HepG2 (cell line): ENCODE results near the gene RNU7-1. TPM values are rescaled to one million over a fixed set of nuclear protein-coding genes. Genes with fewer than 3 reads are reported as not detected.

ENCODE experiments used
- FIP1L1 ChIP-seq: fragments of 200-400 bp; formaldehyde crosslinking; IDR thresholded peaks from 2 replicates; pipeline ENCODE4 v1.6.1; 2018; ENCODE audit warnings: low read depth, mild to moderate bottlenecking, low read length, moderate library complexity, borderline replicate concordance; ENCODE audit not compliant: insufficient read depth
- GATA4 ChIP-seq: sonication (generic); IDR thresholded peaks from 2 replicates; pipeline ENCODE4 v1.6.1; 2016; ENCODE audit warnings: antibody characterized with exemption, low read depth, borderline replicate concordance
- HDAC6 ChIP-seq: fragments of 200-600 bp; sonication (generic); IDR thresholded peaks from 2 replicates; pipeline ENCODE4 v1.7.0; 2017; ENCODE audit warnings: mild to moderate bottlenecking, antibody characterized with exemption, low read length, low read depth
- HNRNPUL1 ChIP-seq: fragments of 200-400 bp; formaldehyde crosslinking; IDR thresholded peaks from 2 replicates; pipeline ENCODE4 v1.6.1; 2017; ENCODE audit warnings: low read depth, mild to moderate bottlenecking, low read length, moderate library complexity
- HOXD1 ChIP-seq: sonication (generic); formaldehyde crosslinking; IDR thresholded peaks from 2 replicates; pipeline ENCODE4 v1.5.0; 2020; ENCODE audit warnings: missing genetic modification reagents
- KDM1A ChIP-seq: IDR thresholded peaks from 2 replicates; pipeline ENCODE4 v1.6.1; 2016; ENCODE audit warnings: missing compliant biosample characterization
- MIXL1 ChIP-seq: IDR thresholded peaks from 2 replicates; pipeline ENCODE4 v1.6.1; 2016
- NRL ChIP-seq: sonication (generic); formaldehyde crosslinking; IDR thresholded peaks from 2 replicates; pipeline ENCODE4 v1.5.0; 2020; ENCODE audit warnings: missing genetic modification reagents, mild to moderate bottlenecking, moderate library complexity, borderline replicate concordance
- RNF2 ChIP-seq: fragments of 450-650 bp; conservative IDR thresholded peaks from 2 replicates; pipeline ENCODE4 v1.6.1; 2016; ENCODE audit warnings: low read depth
- SUZ12 ChIP-seq: fragments of 150-350 bp; IDR thresholded peaks from 2 replicates; pipeline ENCODE4 v1.6.1; 2014; ENCODE audit warnings: low read depth, low read length
- ZNF329 ChIP-seq: sonication (generic); formaldehyde crosslinking; IDR thresholded peaks from 2 replicates; pipeline ENCODE4 v1.9.0; 2021; ENCODE audit warnings: low read depth, mild to moderate bottlenecking, missing genetic modification reagents
- ZNF451 ChIP-seq: sonication (generic); formaldehyde crosslinking; IDR thresholded peaks from 2 replicates; pipeline ENCODE4 v1.5.0; 2020; ENCODE audit warnings: mild to moderate bottlenecking, missing genetic modification reagents
- ZNF530 ChIP-seq: sonication (generic); formaldehyde crosslinking; IDR thresholded peaks from 2 replicates; pipeline ENCODE4 v1.5.0; 2020; ENCODE audit warnings: low read depth, mild to moderate bottlenecking, missing genetic modification reagents
- ZNF672 ChIP-seq: sonication (generic); formaldehyde crosslinking; IDR thresholded peaks from 2 replicates; pipeline ENCODE4 v1.8.1; 2022; ENCODE audit warnings: missing genetic modification reagents
- ZNF776 ChIP-seq: sonication (generic); formaldehyde crosslinking; IDR thresholded peaks from 2 replicates; pipeline ENCODE4 v1.4.0; 2020; ENCODE audit warnings: mild to moderate bottlenecking, missing genetic modification reagents
- ZSCAN21 ChIP-seq: sonication (generic); formaldehyde crosslinking; IDR thresholded peaks from 2 replicates; pipeline ENCODE4 v1.8.0; 2022; ENCODE audit warnings: mild to moderate bottlenecking, missing genetic modification reagents, moderate library complexity, borderline replicate concordance
- polyA plus RNA-seq, 8 experiments: library from polyadenylated mRNA; depleted of rRNA in 3 of 8; stranded (reverse) in 7 of 8; unstranded in 1 of 8; fragments of >200 nt; fragmentation: Illumina TruSeq in 4 of 8; extraction: Trizol in 4 of 8; gene quantifications; 2 replicates each; pipeline versions ENCODE4 v1.2.1 to v1.2.3, GENCODE V29; 2011 to 2016; ENCODE audit warnings: low read depth in 4 of 8, missing spikeins in 1 of 8, mixed read lengths in 1 of 8; ENCODE audit not compliant: insufficient read depth in 1 of 8
- total RNA-seq, 5 experiments: library from RNA; depleted of rRNA; stranded (reverse); fragments of >200 nt; fragmentation: Illumina TruSeq; extraction: Trizol; gene quantifications; 2 replicates each; pipeline ENCODE4 v1.2.3, GENCODE V29; 2016; ENCODE audit warnings: low read depth in 1 of 5
- TF ChIP-seq, protein P1 (sequence below): fragments of 450-650 bp; IDR thresholded peaks from 2 replicates; pipeline ENCODE4 v1.6.1; 2017
- TF ChIP-seq, protein P2 (sequence below): sonication (generic); formaldehyde crosslinking; IDR thresholded peaks from 2 replicates; pipeline ENCODE4 v1.5.1; 2020; ENCODE audit warnings: missing genetic modification reagents, mild to moderate bottlenecking, borderline replicate concordance
- TF ChIP-seq, protein P3 (sequence below): sonication (generic); formaldehyde crosslinking; IDR thresholded peaks from 2 replicates; pipeline ENCODE4 v1.5.1; 2020; ENCODE audit warnings: missing genetic modification reagents, mild to moderate bottlenecking, borderline replicate concordance
- TF ChIP-seq, protein P4 (sequence below): sonication (generic); formaldehyde crosslinking; IDR thresholded peaks from 2 replicates; pipeline ENCODE4 v1.8.0; 2022; ENCODE audit warnings: missing genetic modification reagents, low read depth, mild to moderate bottlenecking, borderline replicate concordance
- TF ChIP-seq, protein P5 (sequence below): sonication (generic); formaldehyde crosslinking; IDR thresholded peaks from 2 replicates; pipeline ENCODE4 v1.4.0; 2020; ENCODE audit warnings: mild to moderate bottlenecking, missing genetic modification reagents
- TF ChIP-seq, protein P6 (sequence below): sonication (generic); formaldehyde crosslinking; conservative IDR thresholded peaks from 2 replicates; pipeline ENCODE4 v1.8.0; 2022; ENCODE audit warnings: mild to moderate bottlenecking, moderate library complexity, missing genetic modification reagents
- TF ChIP-seq, protein P7 (sequence below): IDR thresholded peaks from 2 replicates; pipeline ENCODE4 v1.6.1; 2016; ENCODE audit warnings: mild to moderate bottlenecking, missing biosample characterization, missing genetic modification reagents

The RNU7-1 gene
- total and polyA plus RNA-seq, 2 of the 13 experiments (the other 11 are each of a cell fraction or from before 2014, with no cell fraction given), result not detected

DNA sequence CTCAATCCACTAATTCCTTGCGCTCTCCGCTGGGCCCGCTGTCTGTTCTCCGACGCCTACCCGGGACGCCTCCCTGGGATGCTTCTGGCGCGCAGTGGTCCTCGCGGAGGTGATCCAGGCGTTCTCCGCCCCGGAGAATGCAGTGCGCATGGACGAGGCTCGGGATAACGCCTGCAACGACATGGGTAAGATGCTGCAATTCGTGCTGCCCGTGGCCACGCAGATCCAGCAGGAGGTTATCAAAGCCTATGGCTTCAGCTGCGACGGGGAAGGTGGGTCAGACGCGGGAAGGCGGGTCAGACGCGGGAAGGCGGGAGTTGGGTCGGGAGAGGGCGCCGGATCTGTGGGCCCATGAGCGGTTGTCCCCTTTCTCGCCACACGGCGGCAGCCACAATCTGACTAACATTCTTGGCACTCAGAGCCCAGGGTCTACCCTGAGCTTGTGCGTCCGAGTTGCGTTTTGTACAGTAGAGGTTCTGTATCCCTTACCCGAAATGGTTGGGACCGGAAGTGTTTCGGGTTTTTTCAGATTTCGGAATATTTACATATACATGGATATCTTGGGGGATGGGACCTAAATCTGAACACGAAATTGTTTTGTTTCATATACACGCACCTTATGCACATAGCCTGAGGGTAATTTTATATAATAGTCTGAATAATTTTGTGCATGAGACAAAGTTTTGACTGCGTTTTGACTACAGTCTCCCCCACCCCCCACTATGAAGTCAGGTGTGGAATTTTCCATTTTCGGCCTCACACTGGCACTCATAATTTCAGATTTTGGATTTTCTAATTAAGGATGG lies 968 bp downstream of the RNU7-1 start (continued):
- TF ChIP-seq RNF2 (peak; percentile 51; the same call in 1 of the 2 replicates), ZNF776 (no peak), MIXL1 (CRISPR knock-in tag) (no peak), ZNF329 (CRISPR knock-in tag) (no peak), NRL (CRISPR knock-in tag) (no peak; the same call in 1 of the 2 replicates), KDM1A (CRISPR knock-in tag) (no peak), GATA4 (no peak), HDAC6 (no peak), HOXD1 (peak; percentile 76; the same call in 1 of the 2 replicates), ZNF451 (CRISPR knock-in tag) (no peak; the same call in 1 of the 2 replicates), ZNF530 (CRISPR knock-in tag) (no peak), ZSCAN21 (CRISPR knock-in tag) (peak; percentile 92), SUZ12 (no peak), HNRNPUL1 (no peak), ZNF672 (CRISPR knock-in tag) (no peak; the same call in 1 of the 2 replicates), FIP1L1 (0 out of 2 replicates have a peak, but pooled peaks have one; percentile 59)
- TF ChIP-seq, protein P1, sequence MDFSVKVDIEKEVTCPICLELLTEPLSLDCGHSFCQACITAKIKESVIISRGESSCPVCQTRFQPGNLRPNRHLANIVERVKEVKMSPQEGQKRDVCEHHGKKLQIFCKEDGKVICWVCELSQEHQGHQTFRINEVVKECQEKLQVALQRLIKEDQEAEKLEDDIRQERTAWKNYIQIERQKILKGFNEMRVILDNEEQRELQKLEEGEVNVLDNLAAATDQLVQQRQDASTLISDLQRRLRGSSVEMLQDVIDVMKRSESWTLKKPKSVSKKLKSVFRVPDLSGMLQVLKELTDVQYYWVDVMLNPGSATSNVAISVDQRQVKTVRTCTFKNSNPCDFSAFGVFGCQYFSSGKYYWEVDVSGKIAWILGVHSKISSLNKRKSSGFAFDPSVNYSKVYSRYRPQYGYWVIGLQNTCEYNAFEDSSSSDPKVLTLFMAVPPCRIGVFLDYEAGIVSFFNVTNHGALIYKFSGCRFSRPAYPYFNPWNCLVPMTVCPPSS, result no peak
- TF ChIP-seq, protein P2, sequence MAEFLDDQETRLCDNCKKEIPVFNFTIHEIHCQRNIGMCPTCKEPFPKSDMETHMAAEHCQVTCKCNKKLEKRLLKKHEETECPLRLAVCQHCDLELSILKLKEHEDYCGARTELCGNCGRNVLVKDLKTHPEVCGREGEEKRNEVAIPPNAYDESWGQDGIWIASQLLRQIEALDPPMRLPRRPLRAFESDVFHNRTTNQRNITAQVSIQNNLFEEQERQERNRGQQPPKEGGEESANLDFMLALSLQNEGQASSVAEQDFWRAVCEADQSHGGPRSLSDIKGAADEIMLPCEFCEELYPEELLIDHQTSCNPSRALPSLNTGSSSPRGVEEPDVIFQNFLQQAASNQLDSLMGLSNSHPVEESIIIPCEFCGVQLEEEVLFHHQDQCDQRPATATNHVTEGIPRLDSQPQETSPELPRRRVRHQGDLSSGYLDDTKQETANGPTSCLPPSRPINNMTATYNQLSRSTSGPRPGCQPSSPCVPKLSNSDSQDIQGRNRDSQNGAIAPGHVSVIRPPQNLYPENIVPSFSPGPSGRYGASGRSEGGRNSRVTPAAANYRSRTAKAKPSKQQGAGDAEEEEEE (CRISPR knock-in tag), result no peak
- TF ChIP-seq, protein P3, sequence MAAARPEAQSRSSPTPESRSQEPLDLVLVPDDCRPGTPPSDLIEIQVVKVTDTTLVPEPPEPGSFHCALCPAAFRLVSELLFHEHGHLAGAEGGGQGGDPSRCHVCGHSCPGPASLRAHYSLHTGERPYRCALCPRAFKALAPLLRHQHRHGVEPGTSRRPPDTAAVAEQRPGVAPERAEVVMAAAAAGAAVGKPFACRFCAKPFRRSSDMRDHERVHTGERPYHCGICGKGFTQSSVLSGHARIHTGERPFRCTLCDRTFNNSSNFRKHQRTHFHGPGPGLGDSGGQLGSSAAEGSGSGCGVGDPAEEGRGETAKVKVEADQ (CRISPR knock-in tag), result no peak
- TF ChIP-seq, protein P4, sequence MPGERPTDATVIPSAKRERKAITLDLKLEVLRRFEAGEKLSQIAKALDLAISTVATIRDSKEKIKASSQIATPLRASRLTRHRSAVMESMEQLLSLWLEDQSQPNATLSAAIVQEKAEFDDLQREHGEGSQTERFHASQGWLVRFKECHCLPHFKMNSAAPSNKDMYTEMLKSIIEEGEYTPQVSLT (CRISPR knock-in tag), result no peak
- TF ChIP-seq, protein P5, sequence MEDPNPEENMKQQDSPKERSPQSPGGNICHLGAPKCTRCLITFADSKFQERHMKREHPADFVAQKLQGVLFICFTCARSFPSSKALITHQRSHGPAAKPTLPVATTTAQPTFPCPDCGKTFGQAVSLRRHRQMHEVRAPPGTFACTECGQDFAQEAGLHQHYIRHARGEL, result no peak
- TF ChIP-seq, protein P6, sequence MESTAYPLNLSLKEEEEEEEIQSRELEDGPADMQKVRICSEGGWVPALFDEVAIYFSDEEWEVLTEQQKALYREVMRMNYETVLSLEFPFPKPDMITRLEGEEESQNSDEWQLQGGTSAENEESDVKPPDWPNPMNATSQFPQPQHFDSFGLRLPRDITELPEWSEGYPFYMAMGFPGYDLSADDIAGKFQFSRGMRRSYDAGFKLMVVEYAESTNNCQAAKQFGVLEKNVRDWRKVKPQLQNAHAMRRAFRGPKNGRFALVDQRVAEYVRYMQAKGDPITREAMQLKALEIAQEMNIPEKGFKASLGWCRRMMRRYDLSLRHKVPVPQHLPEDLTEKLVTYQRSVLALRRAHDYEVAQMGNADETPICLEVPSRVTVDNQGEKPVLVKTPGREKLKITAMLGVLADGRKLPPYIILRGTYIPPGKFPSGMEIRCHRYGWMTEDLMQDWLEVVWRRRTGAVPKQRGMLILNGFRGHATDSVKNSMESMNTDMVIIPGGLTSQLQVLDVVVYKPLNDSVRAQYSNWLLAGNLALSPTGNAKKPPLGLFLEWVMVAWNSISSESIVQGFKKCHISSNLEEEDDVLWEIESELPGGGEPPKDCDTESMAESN (CRISPR knock-in tag), result no peak
- TF ChIP-seq, protein P7, sequence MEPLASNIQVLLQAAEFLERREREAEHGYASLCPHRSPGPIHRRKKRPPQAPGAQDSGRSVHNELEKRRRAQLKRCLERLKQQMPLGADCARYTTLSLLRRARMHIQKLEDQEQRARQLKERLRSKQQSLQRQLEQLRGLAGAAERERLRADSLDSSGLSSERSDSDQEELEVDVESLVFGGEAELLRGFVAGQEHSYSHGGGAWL (CRISPR knock-in tag), result no peak
